Caco-2 (cell line): ENCODE data around the gene TMX4. TPM values are rescaled to one million over a fixed set of nuclear protein-coding genes. Genes with fewer than 3 reads are reported as not detected.

Experiments used
- BruUV-seq: library from RNA; stranded (reverse); fragments of 400-500 nt; replicated peaks from 2 replicates; lab custom pipeline; 2021; lab: Mats Ljungman, UMichigan
- CTCF ChIA-PET: fragments of 300-600 bp; sonication (Branson Sonifier 250); formaldehyde crosslinking; loops from one replicate; lab custom pipeline; 2022; ENCODE audit warnings: antibody characterized with exemption; lab: Charles Lee
- POLR2A ChIA-PET: fragments of 300-600 bp; sonication (Branson Sonifier 250); formaldehyde crosslinking; loops from one replicate; lab custom pipeline; 2022; ENCODE audit warnings: antibody characterized with exemption; lab: Charles Lee
- DNase-seq, 2 experiments: peaks; one replicate each; pipeline versions ENCODE4 v3.0.0 to v3.0.0-alpha.2; 2020 to 2022
- H3K27me3 ChIP-seq: replicated peaks from 2 replicates; pipeline ENCODE4 v1.6.0; 2011; ENCODE audit warnings: low read length; ENCODE audit not compliant: control insufficient read depth, insufficient read depth
- H3K36me3 ChIP-seq: 2 replicates; pipeline ENCODE4 v1.5.1; 2011; ENCODE audit warnings: low read length; ENCODE audit not compliant: control insufficient read depth, insufficient read depth
- H3K4me1 ChIP-seq: fragments of 250-450 bp; sonication (Bioruptor Pico); 2 replicates; pipeline ENCODE4 v1.5.1; 2020; ENCODE audit warnings: mild to moderate bottlenecking
- H3K4me3 ChIP-seq: 2 replicates; pipeline ENCODE4 v1.5.1; 2011; ENCODE audit warnings: low read depth, mild to moderate bottlenecking, control low read depth, low read length
- H3K9me3 ChIP-seq: fragments of 250-450 bp; sonication (Bioruptor Pico); 2 replicates; pipeline ENCODE4 v1.5.1; 2020; ENCODE audit warnings: mild to moderate bottlenecking, moderate library complexity
- H3K27ac Mint-ChIP-seq: one replicate; pipeline ENCODE4 v1.8.0; 2022; ENCODE audit warnings: mixed read lengths; ENCODE audit not compliant: unreplicated experiment
- H3K27me3 Mint-ChIP-seq: one replicate; pipeline ENCODE4 v1.8.0; 2022; ENCODE audit warnings: mixed read lengths; ENCODE audit not compliant: insufficient read depth, unreplicated experiment
- H3K36me3 Mint-ChIP-seq: one replicate; pipeline ENCODE4 v1.8.0; 2022; ENCODE audit warnings: mild to moderate bottlenecking, mixed read lengths; ENCODE audit not compliant: insufficient read depth, unreplicated experiment
- H3K4me1 Mint-ChIP-seq: one replicate; pipeline ENCODE4 v1.8.0; 2022; ENCODE audit warnings: low read depth, mixed read lengths; ENCODE audit not compliant: unreplicated experiment
- H3K4me3 Mint-ChIP-seq: one replicate; pipeline ENCODE4 v1.8.0; 2022; ENCODE audit warnings: mild to moderate bottlenecking, moderate library complexity, mixed read lengths; ENCODE audit not compliant: unreplicated experiment
- H3K9me3 Mint-ChIP-seq: one replicate; pipeline ENCODE4 v1.8.0; 2022; ENCODE audit warnings: mixed read lengths; ENCODE audit not compliant: unreplicated experiment
- intact Hi-C: fragments of 100-400 bp; cut with micrococcal nuclease; formaldehyde crosslinking; loops from one replicate; pipeline ENCODE4 v1.10.0; 2022; ENCODE audit not compliant: unreplicated experiment
- total RNA-seq: library from RNA; stranded (reverse); gene quantifications from 2 replicates; pipeline ENCODE4 v1.2.3, GENCODE V29; 2022
- TF ChIP-seq, protein P1 (sequence below), 2 experiments: fragments of 200-600 bp in 1 of 2; IDR thresholded peaks; 1 replicate in 1 of 2; 2 replicates in 1 of 2; pipeline versions ENCODE4 v1.5.1 to v1.8.0; 2011 to 2022; ENCODE audit warnings: antibody characterized with exemption in 1 of 2, control low read depth in 1 of 2, inconsistent platforms in 1 of 2, low read depth in 1 of 2, low read length in 1 of 2, mild to moderate bottlenecking in 1 of 2, moderate library complexity in 1 of 2; ENCODE audit not compliant: insufficient read depth in 1 of 2, severe bottlenecking in 1 of 2, unreplicated experiment in 1 of 2

TMX4 gene
- total RNA-seq, 1 experiment from 2014 or later = 17.0 TPM

- Mint-ChIP-seq H3K36me3 (no peaks in the 10 kb centered on the region), H3K9me3 (peaks cover 11% of the 10 kb centered on the region), H3K27me3 (peaks cover 16% of the 10 kb centered on the region), H3K4me1 (peaks cover 4% of the 10 kb centered on the region), H3K4me3 (no peak within 1 kb of the TSS), H3K27ac (no peak within 1 kb of the TSS)
- DNase-seq = no peak
- no TSS peak for BruUV-seq
- TF ChIP-seq, protein P1, sequence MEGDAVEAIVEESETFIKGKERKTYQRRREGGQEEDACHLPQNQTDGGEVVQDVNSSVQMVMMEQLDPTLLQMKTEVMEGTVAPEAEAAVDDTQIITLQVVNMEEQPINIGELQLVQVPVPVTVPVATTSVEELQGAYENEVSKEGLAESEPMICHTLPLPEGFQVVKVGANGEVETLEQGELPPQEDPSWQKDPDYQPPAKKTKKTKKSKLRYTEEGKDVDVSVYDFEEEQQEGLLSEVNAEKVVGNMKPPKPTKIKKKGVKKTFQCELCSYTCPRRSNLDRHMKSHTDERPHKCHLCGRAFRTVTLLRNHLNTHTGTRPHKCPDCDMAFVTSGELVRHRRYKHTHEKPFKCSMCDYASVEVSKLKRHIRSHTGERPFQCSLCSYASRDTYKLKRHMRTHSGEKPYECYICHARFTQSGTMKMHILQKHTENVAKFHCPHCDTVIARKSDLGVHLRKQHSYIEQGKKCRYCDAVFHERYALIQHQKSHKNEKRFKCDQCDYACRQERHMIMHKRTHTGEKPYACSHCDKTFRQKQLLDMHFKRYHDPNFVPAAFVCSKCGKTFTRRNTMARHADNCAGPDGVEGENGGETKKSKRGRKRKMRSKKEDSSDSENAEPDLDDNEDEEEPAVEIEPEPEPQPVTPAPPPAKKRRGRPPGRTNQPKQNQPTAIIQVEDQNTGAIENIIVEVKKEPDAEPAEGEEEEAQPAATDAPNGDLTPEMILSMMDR (IDR thresholded peaks at IDR 0.05; ENCODE audit: insufficient read depth in 1 of 2, low read depth in 1 of 2, low read length in 1 of 2, severe bottlenecking in 1 of 2, unreplicated experiment in 1 of 2) = no peak
- intact Hi-C loops = no loop called here
- Histone ChIP-seq H3K27me3 (no peaks in the 10 kb centered on the region), H3K4me3 (no peak within 1 kb of the TSS), H3K4me1 (no peaks in the 10 kb centered on the region), H3K9me3 (peaks cover 7% of the 10 kb centered on the region; the same call in 1 of the 2 replicates), H3K36me3 (no peaks in the 10 kb centered on the region)
- POLR2A ChIA-PET = no interaction called here
- CTCF ChIA-PET = no interaction called here
These were observed 79.2 kb downstream of the TMX4 start, which contains the start of gene HAO1 for GRCh38 chr20:7940341-7940740. HAO1 (minus strand) TSS chr20:7940458; CDS start chr20:7940422, 36 bp downstream.

DNA sequence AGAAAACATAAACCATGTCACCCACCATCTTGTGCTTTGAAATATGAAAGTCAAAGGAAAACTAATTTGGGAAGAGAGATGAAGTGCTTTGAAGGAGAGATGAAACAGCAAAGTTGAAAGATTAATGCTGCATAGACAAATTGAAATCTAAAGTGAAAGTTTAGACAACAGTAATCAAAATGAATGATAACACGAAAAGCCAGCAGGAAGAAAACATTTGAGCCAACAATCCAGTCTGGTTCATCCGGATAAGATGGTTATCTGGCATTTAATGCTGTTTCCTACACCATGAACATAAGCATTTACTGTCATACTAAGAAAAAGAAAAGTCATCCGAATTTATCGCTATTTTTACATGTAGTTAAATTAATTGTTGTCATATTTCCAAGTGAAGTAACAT, 79.9 kb downstream of the TMX4 start:
- Histone ChIP-seq H3K4me3 (no peak overlapping the region), H3K9me3 (peaks cover 7% of the 10 kb centered on the region; the same call in 1 of the 2 replicates), H3K27me3 (no peaks in the 10 kb centered on the region), H3K4me1 (no peaks in the 10 kb centered on the region), H3K36me3 (no peaks in the 10 kb centered on the region)
- Mint-ChIP-seq H3K9me3 (peaks cover 11% of the 10 kb centered on the region), H3K36me3 (no peaks in the 10 kb centered on the region), H3K27ac (no peak overlapping the region), H3K4me3 (no peak overlapping the region), H3K4me1 (peaks cover 4% of the 10 kb centered on the region), H3K27me3 (peaks cover 16% of the 10 kb centered on the region)
- TF ChIP-seq, protein P1 (IDR thresholded peaks at IDR 0.05; ENCODE audit: insufficient read depth in 1 of 2, low read depth in 1 of 2, low read length in 1 of 2, severe bottlenecking in 1 of 2, unreplicated experiment in 1 of 2) = no peak
- POLR2A ChIA-PET = no interaction called here
- intact Hi-C loops = no loop called here
- no peak for DNase-seq
- CTCF ChIA-PET = no interaction called here
- no TSS peak for BruUV-seq

- H3K27me3 Mint-ChIP-seq = peaks cover 12% of the 10 kb centered on the region
- no peaks in the 10 kb centered on the region for H3K4me1 ChIP-seq
- no peaks in the 10 kb centered on the region for H3K36me3 ChIP-seq
- H3K4me3 ChIP-seq = no peak overlapping the region
- H3K9me3 ChIP-seq = peaks cover 7% of the 10 kb centered on the region; the same call in 1 of the 2 replicates
- no peak for DNase-seq
- no TSS peak for BruUV-seq
- POLR2A ChIA-PET = no interaction called here
- H3K36me3 Mint-ChIP-seq = no peaks in the 10 kb centered on the region
- peaks cover 11% of the 10 kb centered on the region for H3K9me3 Mint-ChIP-seq
- H3K27ac Mint-ChIP-seq = no peak overlapping the region
- H3K4me1 Mint-ChIP-seq = peaks cover 4% of the 10 kb centered on the region
- TF ChIP-seq, protein P1 (IDR thresholded peaks at IDR 0.05; ENCODE audit: insufficient read depth in 1 of 2, low read depth in 1 of 2, low read length in 1 of 2, severe bottlenecking in 1 of 2, unreplicated experiment in 1 of 2) = no peak
- intact Hi-C loops = no loop called here
- CTCF ChIA-PET = no interaction called here
- no peaks in the 10 kb centered on the region for H3K27me3 ChIP-seq
- H3K4me3 Mint-ChIP-seq = no peak overlapping the region
These were observed 81.5 kb downstream of the TMX4 start for GRCh38 chr20:7938058-7938457.
